ENCODE results near the gene GOLGA6C.

- TF ChIP-seq CTCF (IDR thresholded peaks at IDR 0.05) (no peak), POLR2A (IDR thresholded peaks at IDR 0.05) (no peak), POLR2AphosphoS5 (IDR thresholded peaks at IDR 0.05) (no peak), EP300 (IDR thresholded peaks at IDR 0.05) (no peak)
Measured at GRCh38 chr15:75213212-75213767, 44.8 kb upstream of the GOLGA6C start.

All from upper lobe of left lung (tissue), 4 donors.